A172 (cell line): ENCODE results near the gene RAB11FIP3. TPM values are rescaled to one million over a fixed set of nuclear protein-coding genes. Genes with fewer than 3 reads are reported as not detected.
"Not testable (repeated sequence)": the region's sequence is repeated elsewhere in the genome, so short reads cannot be mapped to it uniquely, and the experiment has no call there.

ENCODE experiments used
- DNase-seq: peaks from one replicate; pipeline ENCODE4 v3.0.0-alpha.2; 2015; ENCODE audit warnings: low spot score
- total RNA-seq: library from RNA; depleted of rRNA; stranded (reverse); fragments of >200 nt; shearing (Covaris generic); gene quantifications from 2 replicates; pipeline ENCODE4 v1.2.3, GENCODE V29; 2014; rRNA removed

Gene RAB11FIP3
- total RNA-seq: 22.0 and 27.4 TPM in 2 replicates

GRCh38 chr16:425082-425718 is at the start of gene RAB11FIP3:
RAB11FIP3 (plus strand) TSS chr16:425649; CDS start chr16:426007, 358 bp downstream.
- peak; percentile 78 for DNase-seq

GRCh38 chr16:375927-376816 is 49.3 kb upstream of the RAB11FIP3 start:
- no peak for DNase-seq

- DNase-seq: no peak
These were observed 48.5 kb upstream of the RAB11FIP3 start for GRCh38 chr16:376817-377418.

- no peak for DNase-seq
These were observed 48.0 kb upstream of the RAB11FIP3 start for GRCh38 chr16:377419-377951.

- DNase-seq: not testable (repeated sequence)
These were observed 47.2 kb upstream of the RAB11FIP3 start for GRCh38 chr16:378113-378820.

- DNase-seq: no peak
These were observed 46.6 kb upstream of the RAB11FIP3 start for GRCh38 chr16:378821-379182.

GRCh38 chr16:379183-379960 is 46.1 kb upstream of the RAB11FIP3 start:
- DNase-seq: no peak

GRCh38 chr16:379961-380761 is 45.3 kb upstream of the RAB11FIP3 start:
- DNase-seq: no peak

- DNase-seq: no peak
These were observed 44.8 kb upstream of the RAB11FIP3 start for GRCh38 chr16:380762-381011.

- no peak for DNase-seq
These were observed 44.2 kb upstream of the RAB11FIP3 start for GRCh38 chr16:381012-381788.

- no peak for DNase-seq
These were observed 43.4 kb upstream of the RAB11FIP3 start, which contains the start of gene PGAP6 for GRCh38 chr16:381789-382717. PGAP6 (minus strand) TSS chr16:381978; CDS start chr16:381821, 157 bp downstream.

GRCh38 chr16:383326-384051 is 42.0 kb upstream of the RAB11FIP3 start:
- no peak for DNase-seq

GRCh38 chr16:386641-387156 is 38.8 kb upstream of the RAB11FIP3 start:
- DNase-seq: no peak

GRCh38 chr16:387761-388666 is 37.4 kb upstream of the RAB11FIP3 start:
- not testable (repeated sequence) for DNase-seq

- DNase-seq: no peak
These were observed 36.1 kb upstream of the RAB11FIP3 start for GRCh38 chr16:389352-389751.

- DNase-seq: peak; percentile 68
These were observed 33.5 kb upstream of the RAB11FIP3 start for GRCh38 chr16:391885-392335.
